Gastroesophageal sphincter (tissue), 4 donors: ENCODE measurements around the gene HOXC12. TPM values are rescaled to one million over a fixed set of nuclear protein-coding genes. Genes with fewer than 3 reads are reported as not detected.

Experiments used
- ATAC-seq: fragments of 150-250 bp; one replicate; pipeline ENCODE4 v1.9.1; 2016; ENCODE audit warnings: mild to moderate bottlenecking, moderate library complexity
- H3K27ac ChIP-seq, 4 donors: fragments of 200-600 bp; sonication (generic) in 3 of 4; 1 replicate in 3 of 4; 2 replicates in 1 of 4; pipeline ENCODE4 v1.5.1; 2016 to 2019
- H3K27me3 ChIP-seq: fragments of 200-600 bp; sonication (generic); one replicate; pipeline ENCODE4 v1.5.1; 2019
- H3K36me3 ChIP-seq, 2 donors: fragments of 200-600 bp; sonication (generic); one replicate each; pipeline ENCODE4 v1.5.1; 2019; ENCODE audit warnings: control low read depth in 1 of 2
- H3K4me1 ChIP-seq, 3 donors: fragments of 200-600 bp; sonication (generic); 1 replicate in 2 of 3; 2 replicates in 1 of 3; pipeline ENCODE4 v1.5.1; 2016 to 2019; ENCODE audit warnings: control low read depth in 2 of 3
- H3K4me3 ChIP-seq, 2 donors: fragments of 200-600 bp; sonication (generic); one replicate each; pipeline ENCODE4 v1.5.1; 2019; ENCODE audit warnings: mild to moderate bottlenecking in 1 of 2, moderate library complexity in 1 of 2
- H3K9me3 ChIP-seq, 3 donors: fragments of 200-600 bp; sonication (generic); one replicate each; pipeline ENCODE4 v1.5.1; 2017 to 2019; ENCODE audit warnings: control low read depth in 2 of 3
- CTCF ChIP-seq, 4 experiments: fragments of 200-600 bp in 2 of 4; fragments of 450-650 bp in 2 of 4; sonication (generic) in 1 of 4; IDR thresholded peaks; one replicate each; pipeline ENCODE4 v1.5.1; 2017 to 2019; ENCODE audit warnings: antibody characterized with exemption in 4 of 4, mild to moderate bottlenecking in 2 of 4, moderate library complexity in 2 of 4
- EP300 ChIP-seq: sonication (generic); formaldehyde crosslinking; IDR thresholded peaks from one replicate; pipeline ENCODE4 v1.6.1; 2017; ENCODE audit warnings: antibody characterized with exemption, mild to moderate bottlenecking
- POLR2A ChIP-seq, 2 donors: fragments of 450-650 bp; IDR thresholded peaks; one replicate each; pipeline ENCODE4 v1.6.1; 2017; ENCODE audit warnings: antibody characterized with exemption in 2 of 2, mild to moderate bottlenecking in 2 of 2, moderate library complexity in 1 of 2
- POLR2AphosphoS5 ChIP-seq: sonication (generic); formaldehyde crosslinking; IDR thresholded peaks from one replicate; pipeline ENCODE4 v1.6.1; 2017; ENCODE audit warnings: antibody characterized with exemption
- WGBS, 2 donors: methylation state at CpG; one replicate each; pipeline ENCODE4 v1.1.5; 2018; ENCODE audit warnings: low coverage in 1 of 2; 5-methylcytosine and 5-hydroxymethylcytosine counted together
- total RNA-seq, 4 donors: library from RNA; depleted of rRNA; stranded (reverse); fragments of >200 nt; gene quantifications; one replicate each; pipeline ENCODE4 v1.1.0, GENCODE V29; 2016

Gene HOXC12
- total RNA-seq, 4 donors from 2014 or later, result not detected

GRCh38 chr12:53983950-53984572, 29.4 kb downstream of the HOXC12 start:
- 5 to 7% methylated on average over 15 to 16 of the region's 30 CpGs for WGBS, 2 donors
- no peaks in the 10 kb centered on the region for H3K36me3 ChIP-seq
- H3K4me3 ChIP-seq, result no peak overlapping the region
- no peak for ATAC-seq
- H3K27me3 ChIP-seq, result peaks cover 100% of the 10 kb centered on the region
- H3K27ac ChIP-seq, result no peak overlapping the region
- H3K9me3 ChIP-seq, result no peaks in the 10 kb centered on the region
- TF ChIP-seq CTCF (IDR thresholded peaks at IDR 0.05) (no peak), POLR2AphosphoS5 (no peak), EP300 (no peak), POLR2A (IDR thresholded peaks at IDR 0.05) (no peak)
- peaks cover 0 to 30% (median 16%) of the 10 kb centered on the region in 3 donors for H3K4me1 ChIP-seq

- peak within 1 kb of the TSS in 1 of 2 donors; percentile 28 for H3K4me3 ChIP-seq
Observed at GRCh38 chr12:53984901-53985691, 30.4 kb downstream of the HOXC12 start, which contains the start of gene HOXC10. Gene HOXC10, plus strand, starts transcription at chr12:53985146. Its CDS starts 114 bp downstream, at chr12:53985260.

GRCh38 chr12:53985692-53985993, 30.9 kb downstream of the HOXC12 start:
- WGBS, 2 donors, result no CpG with 5 or more reads among the region's 21 CpGs
- no peak for ATAC-seq

More at GRCh38 chr12:53984901-53985691, 30.4 kb downstream of the HOXC12 start, which contains the start of gene HOXC10:
- TF ChIP-seq EP300, result no peak
- peak in 3 of 4 experiments; percentile 26 to 70 (median 44) for TF ChIP-seq CTCF (IDR thresholded peaks at IDR 0.05)
- TF ChIP-seq POLR2AphosphoS5, result no peak
- Histone ChIP-seq H3K27ac (no peak within 1 kb of the TSS), H3K36me3 (no peaks in the 10 kb centered on the region), H3K4me1 (peaks cover 0 to 36% (median 16%) of the 10 kb centered on the region in 3 donors), H3K9me3 (no peaks in the 10 kb centered on the region), H3K27me3 (peaks cover 100% of the 10 kb centered on the region)
- WGBS, 2 donors, result 1% methylated on average over 15 of the region's 55 CpGs; no CpG with 5 or more reads in 1 of the 2 donors
- ATAC-seq, result peak; percentile 78

GRCh38 chr12:53985994-53986685, 31.4 kb downstream of the HOXC12 start:
- Histone ChIP-seq H3K27ac (no peak overlapping the region), H3K27me3 (peaks cover 100% of the 10 kb centered on the region)
- no peak for ATAC-seq

More at GRCh38 chr12:53985692-53985993, 30.9 kb downstream of the HOXC12 start:
- H3K4me3 ChIP-seq, result peak overlapping the region in 1 of 2 donors; percentile 10
- H3K4me1 ChIP-seq, result peaks cover 0 to 36% (median 16%) of the 10 kb centered on the region in 3 donors
- no peak overlapping the region for H3K27ac ChIP-seq
- H3K9me3 ChIP-seq, result no peaks in the 10 kb centered on the region
- TF ChIP-seq POLR2A (IDR thresholded peaks at IDR 0.05) (no peak), CTCF (IDR thresholded peaks at IDR 0.05) (no peak), EP300 (no peak), POLR2AphosphoS5 (no peak)
- peaks cover 100% of the 10 kb centered on the region for H3K27me3 ChIP-seq
- H3K36me3 ChIP-seq, result no peaks in the 10 kb centered on the region

More at GRCh38 chr12:53985994-53986685, 31.4 kb downstream of the HOXC12 start:
- TF ChIP-seq CTCF (IDR thresholded peaks at IDR 0.05) (no peak), EP300 (no peak), POLR2A (IDR thresholded peaks at IDR 0.05) (no peak), POLR2AphosphoS5 (no peak)
- Histone ChIP-seq H3K9me3 (no peaks in the 10 kb centered on the region), H3K4me1 (peaks cover 0 to 36% (median 16%) of the 10 kb centered on the region in 3 donors), H3K4me3 (peak overlapping the region in 1 of 2 donors; percentile 10), H3K36me3 (no peaks in the 10 kb centered on the region)
- WGBS, 2 donors, result 6% methylated on average over 18 of the region's 50 CpGs; no CpG with 5 or more reads in 1 of the 2 donors
